Gastroesophageal sphincter (tissue), 4 donors: ENCODE results near the gene ZNF667. TPM values are rescaled to one million over a fixed set of nuclear protein-coding genes. Genes with fewer than 3 reads are reported as not detected.

Source experiments
- total RNA-seq, 4 donors: library from RNA; depleted of rRNA; stranded (reverse); fragments of >200 nt; gene quantifications; one replicate each; pipeline ENCODE4 v1.1.0, GENCODE V29; 2016

Gene ZNF667
- total RNA-seq, 4 donors from 2014 or later = 2.5 to 6.7 (median 3.4) TPM

Other genes with a start within 250 kb of the ZNF667 start
- gene EDDM13, start 204.6 kb downstream of the ZNF667 start, total RNA-seq = not detected
- gene ZSCAN5A, start 162.5 kb downstream of the ZNF667 start, total RNA-seq = 1 to 10 TPM; 3.0 to 6.3 (median 4.0) TPM
- 1 to 10 TPM; 3.5 to 5.7 (median 5.0) TPM for gene ZNF582, start 83.8 kb downstream of the ZNF667 start, total RNA-seq
- 10 to 100 TPM in 2 of 4 donors, 1 to 10 TPM in 2; 6.2 to 15.1 (median 9.7) TPM for gene ZNF583, start 73.0 kb downstream of the ZNF667 start, total RNA-seq
- gene ZNF471, start 30.5 kb upstream of the ZNF667 start, total RNA-seq = 10 to 100 TPM in 2 of 4 donors, 1 to 10 TPM in 2; 8.4 to 18.7 (median 10.2) TPM
- 10 to 100 TPM; 10.2 to 19.1 (median 14.3) TPM for gene ZFP28, start 61.6 kb upstream of the ZNF667 start, total RNA-seq
- 1 to 10 TPM; 3.9 to 8.1 (median 6.7) TPM for gene ZNF470, start 90.1 kb upstream of the ZNF667 start, total RNA-seq
- 10 to 100 TPM; 11.3 to 29.9 (median 17.8) TPM for gene ZNF71, start 118.0 kb upstream of the ZNF667 start, total RNA-seq
- gene SMIM17, start 165.8 kb upstream of the ZNF667 start, total RNA-seq = 1 to 10 TPM in 2 of 4 donors, not detected in 2; 1.1 to 1.4 TPM
- 10 to 100 TPM in 1 of 4 donors, 1 to 10 TPM in 3; 4.8 to 11.4 (median 6.1) TPM for gene ZNF835, start 194.4 kb upstream of the ZNF667 start, total RNA-seq